Stomach (tissue), 9 donors: Measurements from ENCODE around the gene RAB6B. TPM values are rescaled to one million over a fixed set of nuclear protein-coding genes. Genes with fewer than 3 reads are reported as not detected.
A peak's percentile ranks its signal among the peaks of the same experiment; 100 is the strongest.

Experiments
- DNase-seq, 2 donors: peaks; one replicate each; pipeline versions ENCODE4 v3.0.0 to v3.0.0-alpha.2; 2013 to 2019
- H3K27ac ChIP-seq, 5 donors: fragments of 200-600 bp in 4 of 5; sonication (generic) in 4 of 5; one replicate each; pipeline ENCODE4 v1.5.1; 2013 to 2019; ENCODE audit warnings: mild to moderate bottlenecking in 1 of 5, moderate library complexity in 1 of 5
- H3K27me3 ChIP-seq, 3 donors: fragments of 200-600 bp; sonication (generic); one replicate each; pipeline ENCODE4 v1.5.1; 2017 to 2019; ENCODE audit warnings: mixed run types in 1 of 3
- H3K36me3 ChIP-seq, 4 donors: fragments of 200-600 bp; sonication (generic); 1 replicate in 3 of 4; 2 replicates in 1 of 4; pipeline ENCODE4 v1.5.1; 2016 to 2019
- H3K4me1 ChIP-seq, 4 donors: fragments of 200-600 bp; sonication (generic); one replicate each; pipeline ENCODE4 v1.5.1; 2016 to 2019
- H3K4me3 ChIP-seq, 4 donors: fragments of 200-600 bp; sonication (generic) in 3 of 4; one replicate each; pipeline ENCODE4 v1.5.1; 2016 to 2019; ENCODE audit warnings: mild to moderate bottlenecking in 1 of 4
- H3K9me3 ChIP-seq, 4 donors: fragments of 200-600 bp; sonication (generic); one replicate each; pipeline ENCODE4 v1.5.1; 2016 to 2019
- CTCF ChIP-seq, 7 experiments: fragments of 450-650 bp in 4 of 7; fragments of 200-600 bp in 3 of 7; sonication (generic) in 3 of 7; IDR thresholded peaks; one replicate each; pipeline ENCODE4 v1.5.1; 2016 to 2019; ENCODE audit warnings: antibody characterized with exemption in 7 of 7, control low read depth in 2 of 7, mild to moderate bottlenecking in 1 of 7
- EP300 ChIP-seq: sonication (generic); formaldehyde crosslinking; IDR thresholded peaks from one replicate; pipeline ENCODE4 v1.6.1; 2017; ENCODE audit warnings: antibody characterized with exemption
- POLR2A ChIP-seq, 4 donors: fragments of 450-650 bp; IDR thresholded peaks; one replicate each; pipeline ENCODE4 v1.6.1; 2016; ENCODE audit warnings: antibody characterized with exemption in 4 of 4, control low read depth in 2 of 4, mild to moderate bottlenecking in 1 of 4, moderate library complexity in 1 of 4
- POLR2AphosphoS5 ChIP-seq, 3 donors: sonication (generic); formaldehyde crosslinking; IDR thresholded peaks; one replicate each; pipeline ENCODE4 v1.6.1; 2016; ENCODE audit warnings: antibody characterized with exemption in 3 of 3
- WGBS, 5 donors: extraction: QIAGEN DNeasy Blood & Tissue Kit in 3 of 5; methylation state at CpG; one replicate each; pipeline versions ENCODE4 v1.1.5 to v1.1.7; 2013 to 2018; 5-methylcytosine and 5-hydroxymethylcytosine counted together
- intact Hi-C: fragments of 100-400 bp; cut with DNase I; formaldehyde crosslinking; loops from one replicate; pipeline ENCODE4 v1.15.1; 2023; ENCODE audit warnings: low total_unique reads
- polyA plus RNA-seq, 3 donors: library from polyadenylated mRNA; stranded (reverse); fragments of 200-250 nt; gene quantifications; one replicate each; pipeline ENCODE4 v1.2.3, GENCODE V29; 2013
- total RNA-seq, 5 donors: library from RNA; depleted of rRNA; stranded (reverse); fragments of >200 nt; gene quantifications; one replicate each; pipeline versions ENCODE4 v1.1.0 to v1.2.3, GENCODE V29; 2014 to 2016
- donor health status: healthy with polysubstance abuse.
- donor health status: Bipolar disorder and iron deficiency.
- donor health status: healthy.

Gene RAB6B
- total and polyA plus RNA-seq, 8 donors: 0.58 to 7.5 (median 1.9) TPM

GRCh38 chr3:133933097-133934024 lies 37.7 kb upstream of the RAB6B start:
- no peak overlapping the region for H3K27ac ChIP-seq
- no peaks in the 10 kb centered on the region for H3K36me3 ChIP-seq
- H3K9me3 ChIP-seq: no peaks in the 10 kb centered on the region
- TF ChIP-seq POLR2AphosphoS5 (IDR thresholded peaks at IDR 0.05) (no peak), CTCF (IDR thresholded peaks at IDR 0.05) (no peak), POLR2A (IDR thresholded peaks at IDR 0.05) (no peak), EP300 (no peak)
- DNase-seq: no peak
- H3K27me3 ChIP-seq: peaks cover 0 to 9% (median 0%) of the 10 kb centered on the region in 3 donors
- peaks cover 0 to 5% (median 0%) of the 10 kb centered on the region in 4 donors for H3K4me1 ChIP-seq
- WGBS, 5 donors: 92 to 93% (median 93%) methylated on average over 9 of the region's 9 CpGs
- H3K4me3 ChIP-seq: no peak overlapping the region
- intact Hi-C loops: no loop called here

GRCh38 chr3:133932009-133932408 lies 36.3 kb upstream of the RAB6B start:
- H3K4me3 ChIP-seq: no peak overlapping the region
- peaks cover 0 to 12% (median 0%) of the 10 kb centered on the region in 3 donors for H3K27me3 ChIP-seq
- no peak for DNase-seq
- peaks cover 0 to 12% (median 7%) of the 10 kb centered on the region in 4 donors for H3K4me1 ChIP-seq
- no peak for TF ChIP-seq EP300
- H3K27ac ChIP-seq: no peak overlapping the region
- H3K9me3 ChIP-seq: no peaks in the 10 kb centered on the region
- WGBS, 5 donors: 90 to 98% (median 96%) methylated on average over 6 of the region's 6 CpGs
- intact Hi-C loops: no loop called here
- no peaks in the 10 kb centered on the region for H3K36me3 ChIP-seq

- H3K36me3 ChIP-seq: no peaks in the 10 kb centered on the region
- H3K4me3 ChIP-seq: no peak overlapping the region
- 91 to 98% (median 94%) methylated on average over 8 of the region's 8 CpGs for WGBS, 5 donors
- no peaks in the 10 kb centered on the region for H3K9me3 ChIP-seq
- no peak for DNase-seq
- peaks cover 0 to 12% (median 0%) of the 10 kb centered on the region in 3 donors for H3K27me3 ChIP-seq
- TF ChIP-seq POLR2A (IDR thresholded peaks at IDR 0.05) (no peak), EP300 (no peak), CTCF (IDR thresholded peaks at IDR 0.05) (no peak), POLR2AphosphoS5 (IDR thresholded peaks at IDR 0.05) (no peak)
- H3K4me1 ChIP-seq: peaks cover 0 to 15% (median 9%) of the 10 kb centered on the region in 4 donors
- no peak overlapping the region for H3K27ac ChIP-seq
- intact Hi-C loops: no loop called here
Observed at GRCh38 chr3:133931084-133931483, 35.4 kb upstream of the RAB6B start.

GRCh38 chr3:133930341-133930933 lies 34.8 kb upstream of the RAB6B start:
- TF ChIP-seq EP300: no peak
- TF ChIP-seq POLR2A (IDR thresholded peaks at IDR 0.05): no peak
- TF ChIP-seq CTCF (IDR thresholded peaks at IDR 0.05): peak in 4 of 7 experiments; percentile 24 to 44 (median 36)
- peak in 1 of 3 donors; percentile 23 for TF ChIP-seq POLR2AphosphoS5 (IDR thresholded peaks at IDR 0.05)
- peaks cover 0 to 15% (median 9%) of the 10 kb centered on the region in 4 donors for H3K4me1 ChIP-seq
- H3K36me3 ChIP-seq: no peaks in the 10 kb centered on the region
- no peak overlapping the region for H3K4me3 ChIP-seq
- WGBS, 5 donors: 74 to 91% (median 81%) methylated on average over 1 of the region's 1 CpG
- H3K27me3 ChIP-seq: peaks cover 0 to 12% (median 0%) of the 10 kb centered on the region in 3 donors
- H3K9me3 ChIP-seq: no peaks in the 10 kb centered on the region
- H3K27ac ChIP-seq: no peak overlapping the region
- DNase-seq: peak in 1 of 2 donors; percentile 88
- intact Hi-C loops: no loop called here
